CD4-positive, alpha-beta T cell treated with Interleukin-12 subunit alpha and Interleukin-12 subunit beta, for 1 hour (primary cell): Measurements from ENCODE around the gene EFNB3.

Experiments
- DNase-seq: peaks from one replicate; pipeline ENCODE4 v3.0.0-alpha.2; 2020

EFNB3 gene

GRCh38 chr17:7720125-7720524 lies 15.1 kb downstream of the EFNB3 start:
- no peak for DNase-seq

- DNase-seq, result no peak
These were observed 16.6 kb downstream of the EFNB3 start for GRCh38 chr17:7721612-7722011.

GRCh38 chr17:7727886-7728285 lies 22.9 kb downstream of the EFNB3 start:
- DNase-seq, result no peak

GRCh38 chr17:7729816-7730215 lies 24.8 kb downstream of the EFNB3 start:
- DNase-seq, result no peak

GRCh38 chr17:7732981-7733539 lies 28.1 kb downstream of the EFNB3 start:
- no peak for DNase-seq

- DNase-seq, result no peak
These were observed 32.6 kb downstream of the EFNB3 start for GRCh38 chr17:7737601-7738000.

- no peak for DNase-seq
These were observed 34.7 kb downstream of the EFNB3 start for GRCh38 chr17:7739746-7740145.

- DNase-seq, result no peak
These were observed 35.5 kb downstream of the EFNB3 start for GRCh38 chr17:7740481-7741001.

- DNase-seq, result no peak
These were observed 37.7 kb downstream of the EFNB3 start for GRCh38 chr17:7742729-7743128.

GRCh38 chr17:7744416-7744815 lies 39.4 kb downstream of the EFNB3 start:
- DNase-seq, result no peak

- no peak for DNase-seq
These were observed 40.9 kb downstream of the EFNB3 start for GRCh38 chr17:7745748-7746470.

GRCh38 chr17:7747635-7748071 lies 42.7 kb downstream of the EFNB3 start:
- DNase-seq, result no peak

- DNase-seq, result no peak
These were observed 43.2 kb downstream of the EFNB3 start for GRCh38 chr17:7748076-7748775.

- DNase-seq, result no peak
These were observed 45.4 kb downstream of the EFNB3 start for GRCh38 chr17:7750321-7750821.

GRCh38 chr17:7754656-7755055 lies 49.7 kb downstream of the EFNB3 start:
- no peak for DNase-seq

GRCh38 chr17:7755095-7755890 lies 50.3 kb downstream of the EFNB3 start:
- no peak for DNase-seq

- no peak for DNase-seq
These were observed 52.0 kb downstream of the EFNB3 start for GRCh38 chr17:7756968-7757367.
